ENCODE data around the gene ARHGAP28. TPM values are rescaled to one million over a fixed set of nuclear protein-coding genes. Genes with fewer than 3 reads are reported as not detected.

The ARHGAP28 gene
- total RNA-seq, 4 donors from 2014 or later, result 0.52 to 1.7 (median 0.75) TPM

- TF ChIP-seq EP300 (IDR thresholded peaks at IDR 0.05) (no peak), POLR2A (IDR thresholded peaks at IDR 0.05; ENCODE audit: low read depth) (no peak), POLR2AphosphoS5 (IDR thresholded peaks at IDR 0.05) (no peak), CTCF (IDR thresholded peaks at IDR 0.05) (no peak)
- Histone ChIP-seq H3K36me3 (no peaks in the 10 kb centered on the region), H3K27me3 (no peaks in the 10 kb centered on the region), H3K4me1 (peaks cover 0 to 11% (median 5%) of the 10 kb centered on the region in 4 donors), H3K9me3 (no peaks in the 10 kb centered on the region), H3K27ac (replicated peaks in 1 of 4) (no peak overlapping the region), H3K4me3 (no peak overlapping the region)
- intact Hi-C loops (cut with DNase I), result no loop called here
- WGBS, result 89% methylated on average over 5 of the region's 5 CpGs
- no peak for DNase-seq (ENCODE audit: extremely low spot score)
These were observed 25.6 kb downstream of the ARHGAP28 start for GRCh38 chr18:6755107-6755506.

DNA sequence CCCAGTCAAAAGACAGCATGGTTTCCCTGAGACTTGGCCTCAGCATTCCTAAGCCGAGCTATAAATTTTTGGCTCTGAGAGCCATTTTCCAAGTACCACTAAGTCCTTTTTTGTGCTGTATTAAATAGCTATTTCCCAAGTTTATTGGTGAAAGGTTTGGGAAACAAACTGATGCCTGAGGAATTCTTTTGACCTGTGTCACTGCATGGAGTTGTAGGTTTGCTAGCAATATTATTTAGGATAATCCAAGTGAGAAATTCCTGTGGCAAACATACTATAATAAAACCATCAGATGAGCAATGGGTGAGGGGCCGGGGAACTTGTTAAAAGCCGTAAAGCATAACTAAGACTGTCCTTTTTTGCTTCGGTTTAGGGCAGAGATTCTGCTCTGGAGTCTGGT is 28.4 kb downstream of the ARHGAP28 start:
- H3K9me3 ChIP-seq, result no peaks in the 10 kb centered on the region
- no peak for DNase-seq (ENCODE audit: extremely low spot score)
- WGBS, result 89% methylated on average over 4 of the region's 4 CpGs
- H3K4me1 ChIP-seq, result no peaks in the 10 kb centered on the region
- no peak overlapping the region for H3K4me3 ChIP-seq
- no peak overlapping the region for H3K27ac ChIP-seq (replicated peaks in 1 of 4)
- intact Hi-C loops (cut with DNase I), result no loop called here
- no peaks in the 10 kb centered on the region for H3K36me3 ChIP-seq
- TF ChIP-seq POLR2AphosphoS5 (IDR thresholded peaks at IDR 0.05) (no peak), EP300 (IDR thresholded peaks at IDR 0.05) (no peak), CTCF (IDR thresholded peaks at IDR 0.05) (no peak), POLR2A (IDR thresholded peaks at IDR 0.05; ENCODE audit: low read depth) (no peak)
- H3K27me3 ChIP-seq, result no peaks in the 10 kb centered on the region

DNA sequence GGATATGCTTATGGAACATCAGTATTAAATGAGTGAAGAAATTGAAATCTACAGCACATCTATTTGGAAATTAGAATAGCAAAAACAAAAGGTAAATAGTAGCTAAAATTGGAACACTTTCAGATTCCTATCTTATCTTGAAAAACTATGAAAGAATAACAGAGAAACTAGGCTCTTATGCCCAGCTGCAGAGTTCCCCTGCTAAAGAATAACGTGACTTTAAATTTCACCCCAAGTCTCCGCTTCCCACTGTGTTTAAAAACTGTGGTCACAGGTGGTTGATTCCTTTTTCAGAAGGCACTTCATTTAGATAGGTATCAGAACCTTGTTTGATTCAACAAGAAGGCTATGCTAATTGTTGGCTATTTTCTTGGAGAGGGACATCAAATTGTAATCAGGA is 30.1 kb downstream of the ARHGAP28 start:
- Histone ChIP-seq H3K27me3 (no peaks in the 10 kb centered on the region), H3K4me3 (no peak overlapping the region), H3K9me3 (no peaks in the 10 kb centered on the region), H3K27ac (replicated peaks in 1 of 4) (no peak overlapping the region), H3K36me3 (no peaks in the 10 kb centered on the region), H3K4me1 (no peaks in the 10 kb centered on the region)
- TF ChIP-seq POLR2AphosphoS5 (IDR thresholded peaks at IDR 0.05) (no peak), CTCF (IDR thresholded peaks at IDR 0.05) (no peak), EP300 (IDR thresholded peaks at IDR 0.05) (no peak), POLR2A (IDR thresholded peaks at IDR 0.05; ENCODE audit: low read depth) (no peak)
- DNase-seq (ENCODE audit: extremely low spot score), result no peak
- intact Hi-C loops (cut with DNase I), result no loop called here
- 37% methylated on average over 2 of the region's 2 CpGs for WGBS

DNA sequence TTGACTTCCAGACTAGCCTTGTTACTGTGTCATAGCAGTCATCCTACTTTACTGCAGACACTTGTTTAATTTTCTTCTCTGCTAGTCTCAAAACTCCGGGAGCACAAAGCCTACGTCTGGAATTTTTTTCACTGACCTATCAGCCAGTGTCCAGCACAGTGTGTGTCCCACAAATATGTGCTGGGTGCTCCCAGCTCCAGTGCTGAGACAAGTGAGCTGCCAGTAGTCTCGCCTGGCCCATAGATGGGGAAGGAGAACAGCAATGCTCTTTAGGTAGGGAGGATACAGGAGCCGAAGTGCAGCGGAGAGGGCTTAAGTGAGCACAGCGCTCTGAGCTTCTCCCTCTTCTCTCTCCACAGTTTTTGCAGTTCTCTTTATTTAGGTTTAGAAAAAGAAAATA is 34.0 kb downstream of the ARHGAP28 start:
- WGBS, result 79% methylated on average over 6 of the region's 6 CpGs
- TF ChIP-seq POLR2AphosphoS5 (IDR thresholded peaks at IDR 0.05), result no peak
- no peak for TF ChIP-seq POLR2A (IDR thresholded peaks at IDR 0.05; ENCODE audit: low read depth)
- no peak for DNase-seq (ENCODE audit: extremely low spot score)
- no peaks in the 10 kb centered on the region for H3K27me3 ChIP-seq
- no peak overlapping the region for H3K4me3 ChIP-seq
- H3K27ac ChIP-seq (replicated peaks in 1 of 4), result no peak overlapping the region
- intact Hi-C loops (cut with DNase I), result loop anchor here (10.0 kb wide), 1 partner anchor 69 kb away; no protein-coding TSS in a partner anchor
- H3K36me3 ChIP-seq, result no peaks in the 10 kb centered on the region
- no peaks in the 10 kb centered on the region for H3K4me1 ChIP-seq
- peaks cover 0 to 9% (median 0%) of the 10 kb centered on the region in 4 donors for H3K9me3 ChIP-seq

- no peaks in the 10 kb centered on the region for H3K4me1 ChIP-seq
- 88% methylated on average over 3 of the region's 3 CpGs for WGBS
- intact Hi-C loops (cut with DNase I), result loop anchor here (10.0 kb wide), 1 partner anchor 70 kb away; no protein-coding TSS in a partner anchor
- no peak for TF ChIP-seq CTCF (IDR thresholded peaks at IDR 0.05)
- no peak for TF ChIP-seq EP300 (IDR thresholded peaks at IDR 0.05)
- TF ChIP-seq POLR2A (IDR thresholded peaks at IDR 0.05; ENCODE audit: low read depth), result no peak
- TF ChIP-seq POLR2AphosphoS5 (IDR thresholded peaks at IDR 0.05), result no peak
- H3K27me3 ChIP-seq, result no peaks in the 10 kb centered on the region
- peaks cover 0 to 9% (median 0%) of the 10 kb centered on the region in 4 donors for H3K9me3 ChIP-seq
- no peak overlapping the region for H3K27ac ChIP-seq (replicated peaks in 1 of 4)
- H3K4me3 ChIP-seq, result no peak overlapping the region
- DNase-seq (ENCODE audit: extremely low spot score), result no peak
- no peaks in the 10 kb centered on the region for H3K36me3 ChIP-seq
These were observed 34.9 kb downstream of the ARHGAP28 start for GRCh38 chr18:6764382-6764781.
